DOHH2 (cell line): Measurements from ENCODE around the gene PTPN22.

Source experiments
- EZH2phosphoT487 ChIP-seq: fragments of 200-600 bp; sonication (generic); IDR thresholded peaks from 2 replicates; pipeline ENCODE4 v1.6.1; 2017; ENCODE audit warnings: borderline replicate concordance, mild to moderate bottlenecking, antibody characterized with exemption, low read length, moderate library complexity, mixed read lengths
- TF ChIP-seq, protein P1 (sequence below): fragments of 200-600 bp; sonication (generic); IDR thresholded peaks from one replicate; pipeline ENCODE4 v1.5.1; 2014; ENCODE audit warnings: antibody characterized with exemption, mild to moderate bottlenecking, low read depth, low read length; ENCODE audit not compliant: poor library complexity, severe bottlenecking

GRCh38 chr1:113859478-113860175 lies 11.9 kb downstream of the PTPN22 start:
- TF ChIP-seq, protein P1, sequence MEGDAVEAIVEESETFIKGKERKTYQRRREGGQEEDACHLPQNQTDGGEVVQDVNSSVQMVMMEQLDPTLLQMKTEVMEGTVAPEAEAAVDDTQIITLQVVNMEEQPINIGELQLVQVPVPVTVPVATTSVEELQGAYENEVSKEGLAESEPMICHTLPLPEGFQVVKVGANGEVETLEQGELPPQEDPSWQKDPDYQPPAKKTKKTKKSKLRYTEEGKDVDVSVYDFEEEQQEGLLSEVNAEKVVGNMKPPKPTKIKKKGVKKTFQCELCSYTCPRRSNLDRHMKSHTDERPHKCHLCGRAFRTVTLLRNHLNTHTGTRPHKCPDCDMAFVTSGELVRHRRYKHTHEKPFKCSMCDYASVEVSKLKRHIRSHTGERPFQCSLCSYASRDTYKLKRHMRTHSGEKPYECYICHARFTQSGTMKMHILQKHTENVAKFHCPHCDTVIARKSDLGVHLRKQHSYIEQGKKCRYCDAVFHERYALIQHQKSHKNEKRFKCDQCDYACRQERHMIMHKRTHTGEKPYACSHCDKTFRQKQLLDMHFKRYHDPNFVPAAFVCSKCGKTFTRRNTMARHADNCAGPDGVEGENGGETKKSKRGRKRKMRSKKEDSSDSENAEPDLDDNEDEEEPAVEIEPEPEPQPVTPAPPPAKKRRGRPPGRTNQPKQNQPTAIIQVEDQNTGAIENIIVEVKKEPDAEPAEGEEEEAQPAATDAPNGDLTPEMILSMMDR: no peak
- TF ChIP-seq EZH2phosphoT487: no peak
